Peyer's patch (tissue), 4 donors: ENCODE measurements around the gene TARS2. TPM values are rescaled to one million over a fixed set of nuclear protein-coding genes. Genes with fewer than 3 reads are reported as not detected.
A peak's percentile ranks its signal among the peaks of the same experiment; 100 is the strongest.

Experiments used
- DNase-seq, 3 donors: peaks; one replicate each; pipeline ENCODE4 v3.0.0-alpha.2; 2017 to 2019
- H3K27ac ChIP-seq, 4 donors: fragments of 200-600 bp; sonication (generic); one replicate each; pipeline ENCODE4 v1.5.1; 2016 to 2019
- H3K27me3 ChIP-seq, 2 donors: fragments of 200-600 bp; sonication (generic); one replicate each; pipeline ENCODE4 v1.5.1; 2019
- H3K36me3 ChIP-seq, 3 donors: fragments of 200-600 bp; sonication (generic); one replicate each; pipeline ENCODE4 v1.5.1; 2016 to 2019
- H3K4me1 ChIP-seq, 4 donors: fragments of 200-600 bp; sonication (generic); one replicate each; pipeline ENCODE4 v1.5.1; 2016 to 2019
- H3K4me3 ChIP-seq, 4 donors: fragments of 200-600 bp; sonication (generic); 1 replicate in 3 of 4; 2 replicates in 1 of 4; pipeline ENCODE4 v1.5.1; 2016 to 2019; ENCODE audit warnings: mild to moderate bottlenecking in 1 of 4
- H3K9me3 ChIP-seq, 4 donors: fragments of 200-600 bp; sonication (generic); one replicate each; pipeline ENCODE4 v1.5.1; 2016 to 2019; ENCODE audit warnings: mild to moderate bottlenecking in 1 of 4
- CTCF ChIP-seq, 6 experiments: fragments of 450-650 bp in 4 of 6; fragments of 200-600 bp in 2 of 6; sonication (generic) in 1 of 6; IDR thresholded peaks; one replicate each; pipeline ENCODE4 v1.5.1; 2017 to 2019; ENCODE audit warnings: antibody characterized with exemption in 6 of 6, mild to moderate bottlenecking in 3 of 6, moderate library complexity in 1 of 6
- POLR2A ChIP-seq, 2 donors: fragments of 450-650 bp; IDR thresholded peaks; one replicate each; pipeline ENCODE4 v1.5.1; 2017; ENCODE audit warnings: antibody characterized with exemption in 2 of 2, mild to moderate bottlenecking in 2 of 2, moderate library complexity in 2 of 2
- total RNA-seq, 4 donors: library from RNA; depleted of rRNA; stranded (reverse); fragments of >200 nt; gene quantifications; one replicate each; pipeline ENCODE4 v1.1.0, GENCODE V29; 2016

The TARS2 gene
- total RNA-seq, 4 donors from 2014 or later = 7.7 to 15.4 (median 12.3) TPM

GRCh38 chr1:150507912-150508864 lies 21.0 kb downstream of the TARS2 start, which contains the start of gene ECM1:
Gene ECM1, plus strand, starts transcription at chr1:150508109. Its CDS starts 101 bp downstream, at chr1:150508210.
- no peaks in the 10 kb centered on the region for H3K27me3 ChIP-seq
- peaks cover 0 to 36% (median 0%) of the 10 kb centered on the region in 3 donors for H3K36me3 ChIP-seq
- H3K9me3 ChIP-seq = no peaks in the 10 kb centered on the region
- TF ChIP-seq CTCF (IDR thresholded peaks at IDR 0.05) = no peak
- no peak for TF ChIP-seq POLR2A (IDR thresholded peaks at IDR 0.05)
- H3K4me3 ChIP-seq = peak within 1 kb of the TSS in 1 of 4 donors; percentile 11
- peak in 1 of 3 donors; percentile 72 for DNase-seq
- H3K27ac ChIP-seq = peak within 1 kb of the TSS in 3 of 4 donors; percentile 17 to 80 (median 61)
- H3K4me1 ChIP-seq = peaks cover 0 to 4% (median 0%) of the 10 kb centered on the region in 4 donors

- no peaks in the 10 kb centered on the region for H3K9me3 ChIP-seq
- H3K27me3 ChIP-seq = no peaks in the 10 kb centered on the region
- no peak overlapping the region for H3K4me3 ChIP-seq
- H3K27ac ChIP-seq = no peak overlapping the region
- H3K4me1 ChIP-seq = peaks cover 0 to 4% (median 0%) of the 10 kb centered on the region in 4 donors
- DNase-seq = no peak
- H3K36me3 ChIP-seq = peaks cover 0 to 32% (median 0%) of the 10 kb centered on the region in 3 donors
- no peak for TF ChIP-seq CTCF (IDR thresholded peaks at IDR 0.05)
- no peak for TF ChIP-seq POLR2A (IDR thresholded peaks at IDR 0.05)
Observed at GRCh38 chr1:150508982-150509381, 21.8 kb downstream of the TARS2 start.

- no peak overlapping the region for H3K4me3 ChIP-seq
- peaks cover 0 to 8% (median 0%) of the 10 kb centered on the region in 3 donors for H3K36me3 ChIP-seq
- no peaks in the 10 kb centered on the region for H3K27me3 ChIP-seq
- no peak for TF ChIP-seq POLR2A (IDR thresholded peaks at IDR 0.05)
- no peak for TF ChIP-seq CTCF (IDR thresholded peaks at IDR 0.05)
- no peak for DNase-seq
- peaks cover 0 to 11% (median 4%) of the 10 kb centered on the region in 4 donors for H3K4me1 ChIP-seq
- H3K9me3 ChIP-seq = no peaks in the 10 kb centered on the region
- no peak overlapping the region for H3K27ac ChIP-seq
Observed at GRCh38 chr1:150511551-150511950, 24.3 kb downstream of the TARS2 start.

GRCh38 chr1:150511985-150512660 lies 24.9 kb downstream of the TARS2 start:
- H3K36me3 ChIP-seq = peaks cover 0 to 5% (median 0%) of the 10 kb centered on the region in 3 donors
- peaks cover 0 to 11% (median 4%) of the 10 kb centered on the region in 4 donors for H3K4me1 ChIP-seq
- TF ChIP-seq POLR2A (IDR thresholded peaks at IDR 0.05) (no peak), CTCF (IDR thresholded peaks at IDR 0.05) (no peak)
- H3K4me3 ChIP-seq = no peak overlapping the region
- no peaks in the 10 kb centered on the region for H3K27me3 ChIP-seq
- H3K27ac ChIP-seq = no peak overlapping the region
- H3K9me3 ChIP-seq = no peaks in the 10 kb centered on the region
- DNase-seq = no peak

GRCh38 chr1:150512846-150513245 lies 25.6 kb downstream of the TARS2 start:
- H3K9me3 ChIP-seq = no peaks in the 10 kb centered on the region
- DNase-seq = no peak
- peaks cover 0 to 11% (median 4%) of the 10 kb centered on the region in 4 donors for H3K4me1 ChIP-seq
- no peak overlapping the region for H3K4me3 ChIP-seq
- peaks cover 0 to 5% (median 0%) of the 10 kb centered on the region in 3 donors for H3K36me3 ChIP-seq
- H3K27me3 ChIP-seq = no peaks in the 10 kb centered on the region
- TF ChIP-seq CTCF (IDR thresholded peaks at IDR 0.05) = no peak
- TF ChIP-seq POLR2A (IDR thresholded peaks at IDR 0.05) = no peak
- no peak overlapping the region for H3K27ac ChIP-seq
